ENCODE measurements around the gene GGCT.

DNA sequence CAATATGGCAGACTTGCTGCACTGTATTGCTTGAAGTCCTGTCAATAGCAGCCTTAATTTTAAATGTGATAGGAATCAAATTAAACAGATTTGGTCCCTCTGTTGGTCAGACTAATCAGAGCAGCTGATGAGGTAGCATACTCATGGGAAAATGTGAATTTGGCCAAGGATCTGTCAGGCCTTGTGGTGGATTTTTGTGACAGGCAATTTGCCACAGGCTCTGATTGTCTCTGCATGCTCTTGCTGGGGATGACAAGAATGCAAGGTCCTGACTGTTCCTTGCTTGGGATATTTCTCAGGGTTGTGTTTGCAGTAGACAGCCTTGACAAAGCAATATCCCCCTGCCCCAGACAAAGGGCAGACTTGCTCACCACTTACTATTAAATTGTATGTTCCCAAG lies 48.5 kb upstream of the GGCT start:
- TF ChIP-seq POLR2A (IDR thresholded peaks at IDR 0.05; ENCODE audit: low read depth), result no peak
- TF ChIP-seq, protein P1, sequence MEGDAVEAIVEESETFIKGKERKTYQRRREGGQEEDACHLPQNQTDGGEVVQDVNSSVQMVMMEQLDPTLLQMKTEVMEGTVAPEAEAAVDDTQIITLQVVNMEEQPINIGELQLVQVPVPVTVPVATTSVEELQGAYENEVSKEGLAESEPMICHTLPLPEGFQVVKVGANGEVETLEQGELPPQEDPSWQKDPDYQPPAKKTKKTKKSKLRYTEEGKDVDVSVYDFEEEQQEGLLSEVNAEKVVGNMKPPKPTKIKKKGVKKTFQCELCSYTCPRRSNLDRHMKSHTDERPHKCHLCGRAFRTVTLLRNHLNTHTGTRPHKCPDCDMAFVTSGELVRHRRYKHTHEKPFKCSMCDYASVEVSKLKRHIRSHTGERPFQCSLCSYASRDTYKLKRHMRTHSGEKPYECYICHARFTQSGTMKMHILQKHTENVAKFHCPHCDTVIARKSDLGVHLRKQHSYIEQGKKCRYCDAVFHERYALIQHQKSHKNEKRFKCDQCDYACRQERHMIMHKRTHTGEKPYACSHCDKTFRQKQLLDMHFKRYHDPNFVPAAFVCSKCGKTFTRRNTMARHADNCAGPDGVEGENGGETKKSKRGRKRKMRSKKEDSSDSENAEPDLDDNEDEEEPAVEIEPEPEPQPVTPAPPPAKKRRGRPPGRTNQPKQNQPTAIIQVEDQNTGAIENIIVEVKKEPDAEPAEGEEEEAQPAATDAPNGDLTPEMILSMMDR (IDR thresholded peaks at IDR 0.05), result no peak
- no peak for TF ChIP-seq EP300 (IDR thresholded peaks at IDR 0.05)
- TF ChIP-seq POLR2AphosphoS5 (IDR thresholded peaks at IDR 0.05), result no peak
